Left lobe of liver (tissue), 2 donors: ENCODE measurements around the gene PLA1A. TPM values are rescaled to one million over a fixed set of nuclear protein-coding genes. Genes with fewer than 3 reads are reported as not detected.
"Not testable (repeated sequence)": the region's sequence is repeated elsewhere in the genome, so short reads cannot be mapped to it uniquely, and the experiment has no call there.

ENCODE experiments used
- ATAC-seq: fragments of 200-7000 bp; cut with Tn5 transposase; one replicate; pipeline ENCODE4 v1.9.1; 2020; ENCODE audit warnings: mild to moderate bottlenecking, moderate library complexity
- DNase-seq: peaks from one replicate; pipeline ENCODE4 v3.0.0-alpha.2; 2020; ENCODE audit warnings: low spot score
- total RNA-seq: library from RNA; stranded (reverse); gene quantifications from one replicate; pipeline ENCODE4 v1.2.1, GENCODE V29; 2021
- donor health status: DM: no; HTN: no; CAD: no; lungs with moderate emphysema.
- donor health status: DM: no; HTN: yes; CAD: no.

Gene PLA1A
- 13.5 TPM for total RNA-seq

GRCh38 chr3:119597548-119598288 lies at the start of gene PLA1A:
TSS of gene PLA1A (plus strand) at chr3:119597885. CDS start at chr3:119597914, 29 bp downstream.
- DNase-seq (no peak), ATAC-seq (peak; percentile 71)

- DNase-seq (no peak), ATAC-seq (no peak)
These were observed 49.3 kb upstream of the PLA1A start for GRCh38 chr3:119548341-119548740.

- DNase-seq (no peak), ATAC-seq (no peak)
These were observed 47.3 kb upstream of the PLA1A start for GRCh38 chr3:119550192-119550910.

- no peak for DNase-seq
- ATAC-seq: no peak
These were observed 46.1 kb upstream of the PLA1A start for GRCh38 chr3:119551598-119551997.

- not testable (repeated sequence) for ATAC-seq, DNase-seq
These were observed 44.8 kb upstream of the PLA1A start for GRCh38 chr3:119552928-119553327.

GRCh38 chr3:119553823-119554415 lies 43.8 kb upstream of the PLA1A start:
- no peak for ATAC-seq
- no peak for DNase-seq

GRCh38 chr3:119555309-119555735 lies 42.4 kb upstream of the PLA1A start:
- DNase-seq (no peak), ATAC-seq (peak; percentile 28)

- no peak for DNase-seq
- no peak for ATAC-seq
These were observed 41.8 kb upstream of the PLA1A start for GRCh38 chr3:119555929-119556328.

GRCh38 chr3:119557192-119557876 lies 40.4 kb upstream of the PLA1A start:
- DNase-seq (no peak), ATAC-seq (no peak)

GRCh38 chr3:119557877-119558269 lies 39.8 kb upstream of the PLA1A start:
- ATAC-seq: no peak
- DNase-seq: no peak

GRCh38 chr3:119558626-119559317 lies 38.9 kb upstream of the PLA1A start:
- DNase-seq: no peak
- no peak for ATAC-seq

- DNase-seq (peak; percentile 58), ATAC-seq (peak; percentile 98)
These were observed 38.2 kb upstream of the PLA1A start, which contains the start of gene CD80 for GRCh38 chr3:119559441-119559963. TSS of gene CD80 (minus strand) at chr3:119559614. CDS start at chr3:119557728, 1,886 bp downstream.

GRCh38 chr3:119560160-119560559 lies 37.5 kb upstream of the PLA1A start:
- ATAC-seq: no peak
- no peak for DNase-seq

- peak; percentile 34 for ATAC-seq
These were observed 35.3 kb upstream of the PLA1A start for GRCh38 chr3:119562307-119562961.

GRCh38 chr3:119563334-119563733 lies 34.4 kb upstream of the PLA1A start:
- ATAC-seq: not testable (repeated sequence)

More at GRCh38 chr3:119562307-119562961, 35.3 kb upstream of the PLA1A start:
- DNase-seq: no peak

GRCh38 chr3:119569156-119569555 lies 28.5 kb upstream of the PLA1A start:
- ATAC-seq (no peak), DNase-seq (no peak)

More at GRCh38 chr3:119563334-119563733, 34.4 kb upstream of the PLA1A start:
- DNase-seq: not testable (repeated sequence)

- DNase-seq (no peak), ATAC-seq (peak; percentile 47)
These were observed 27.5 kb upstream of the PLA1A start for GRCh38 chr3:119570229-119570628.

- no peak for DNase-seq
These were observed 26.5 kb upstream of the PLA1A start for GRCh38 chr3:119571230-119571629.

GRCh38 chr3:119571688-119572087 lies 26.0 kb upstream of the PLA1A start:
- ATAC-seq: peak; percentile 24
- no peak for DNase-seq

More at GRCh38 chr3:119571230-119571629, 26.5 kb upstream of the PLA1A start:
- no peak for ATAC-seq
